ENCODE measurements around the gene LUZP2.

Gene LUZP2

DNA sequence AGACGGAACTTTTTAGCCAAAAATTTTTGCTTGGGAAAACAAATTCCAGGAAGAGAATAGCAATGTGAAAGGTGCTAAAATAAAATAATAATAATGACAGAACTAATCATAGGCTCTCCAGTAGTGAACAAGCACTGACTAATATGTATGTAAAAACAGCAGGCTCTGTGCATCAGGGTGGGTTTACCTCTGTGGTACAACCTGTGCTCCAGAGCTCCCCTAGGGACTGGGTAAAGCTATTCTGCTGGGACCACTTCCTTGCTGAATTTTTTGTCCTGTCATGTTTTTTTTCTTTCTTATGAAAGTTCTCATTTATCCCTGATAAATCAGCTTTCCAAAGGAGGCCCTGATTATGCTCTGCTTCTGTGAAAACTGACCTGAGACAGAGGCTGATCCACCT lies 18.8 kb downstream of the LUZP2 start:
- H3K27ac ChIP-seq (ENCODE audit: insufficient read depth in 1 of 2, low read depth in 1 of 2, low read length in 2 of 2, poor library complexity in 1 of 2, severe bottlenecking in 2 of 2): no peak overlapping the region
- no CpG with 5 or more reads among the region's 1 CpG for WGBS (ENCODE audit: insufficient coverage)
- H3K4me3 ChIP-seq (ENCODE audit: control insufficient read depth in 1 of 7, extremely low read depth in 1 of 7, insufficient read depth in 4 of 7, low read depth in 2 of 7, low read length in 6 of 7): no peak overlapping the region
- no peaks in the 10 kb centered on the region for H3K4me1 ChIP-seq (ENCODE audit: control extremely low read depth in 1 of 4, control insufficient read depth in 4 of 4, insufficient read depth in 4 of 4, low read length in 3 of 4)
- H3K9me3 ChIP-seq (ENCODE audit: control extremely low read depth in 1 of 5, control insufficient read depth in 4 of 5, insufficient read depth in 2 of 5, low read depth in 1 of 5, low read length in 4 of 5): no peaks in the 10 kb centered on the region
- ChIA-PET POLR2A (no interaction called here), CTCF (interaction anchor here (0.7 kb wide), 1 partner anchor 9 kb away, joined by 3 read pairs; no protein-coding TSS in a partner anchor)
- no peaks in the 10 kb centered on the region for H3K36me3 ChIP-seq (ENCODE audit: control insufficient read depth in 4 of 4, insufficient read depth in 4 of 4, low read length in 3 of 4)
- no peaks in the 10 kb centered on the region for H3K27me3 ChIP-seq (replicated peaks in 2 of 5; ENCODE audit: control insufficient read depth in 4 of 5, insufficient read depth in 5 of 5, low read length in 4 of 5)
- DNase-seq: no peak

DNA sequence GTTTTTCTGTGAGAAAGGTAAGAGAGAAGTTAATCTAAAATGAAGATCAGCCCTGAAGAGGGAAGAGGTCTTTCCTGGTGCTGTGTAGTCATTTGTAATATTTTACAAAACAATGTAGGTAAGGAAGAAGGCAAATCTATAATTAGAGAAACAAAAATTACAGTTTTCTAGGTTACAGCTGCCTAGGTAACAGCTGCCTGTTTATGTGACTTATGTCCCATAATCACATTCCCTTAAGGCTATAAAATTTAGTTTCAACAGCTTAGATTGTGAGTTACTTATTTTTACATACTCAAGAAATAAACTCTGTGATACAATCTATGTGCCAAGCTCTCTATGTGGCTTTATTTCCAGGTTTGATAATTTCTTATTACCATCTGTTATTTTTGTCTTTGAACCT lies 19.8 kb downstream of the LUZP2 start:
- no peaks in the 10 kb centered on the region for H3K27me3 ChIP-seq (replicated peaks in 2 of 5; ENCODE audit: control insufficient read depth in 4 of 5, insufficient read depth in 5 of 5, low read length in 4 of 5)
- no peaks in the 10 kb centered on the region for H3K4me1 ChIP-seq (ENCODE audit: control extremely low read depth in 1 of 4, control insufficient read depth in 4 of 4, insufficient read depth in 4 of 4, low read length in 3 of 4)
- no peak overlapping the region for H3K4me3 ChIP-seq (ENCODE audit: control insufficient read depth in 1 of 7, extremely low read depth in 1 of 7, insufficient read depth in 4 of 7, low read depth in 2 of 7, low read length in 6 of 7)
- no peaks in the 10 kb centered on the region for H3K36me3 ChIP-seq (ENCODE audit: control insufficient read depth in 4 of 4, insufficient read depth in 4 of 4, low read length in 3 of 4)
- DNase-seq: no peak
- H3K9me3 ChIP-seq (ENCODE audit: control extremely low read depth in 1 of 5, control insufficient read depth in 4 of 5, insufficient read depth in 2 of 5, low read depth in 1 of 5, low read length in 4 of 5): no peaks in the 10 kb centered on the region
- ChIA-PET POLR2A (no interaction called here), CTCF (no interaction called here)
- H3K27ac ChIP-seq (ENCODE audit: insufficient read depth in 1 of 2, low read depth in 1 of 2, low read length in 2 of 2, poor library complexity in 1 of 2, severe bottlenecking in 2 of 2): no peak overlapping the region

DNA sequence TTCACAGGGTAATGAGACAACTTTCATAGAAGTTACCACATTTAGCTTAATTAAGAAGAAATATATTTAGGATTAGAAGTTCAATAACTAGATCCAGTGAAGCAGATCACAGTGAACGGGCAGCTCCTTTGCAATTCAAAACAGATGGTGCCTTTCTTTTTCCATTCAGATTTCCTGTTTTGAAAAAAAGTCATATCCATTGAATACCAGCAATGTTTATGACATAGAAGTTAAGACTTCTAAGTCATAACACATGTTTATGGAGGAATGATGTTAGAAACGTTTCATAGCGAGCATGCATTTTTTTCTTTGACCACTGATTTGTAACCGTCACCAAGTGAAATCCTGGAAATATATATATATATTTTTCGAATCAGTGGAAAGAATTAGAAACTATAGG lies 24.7 kb downstream of the LUZP2 start:
- no CpG with 5 or more reads among the region's 5 CpGs for WGBS (ENCODE audit: insufficient coverage)
- ChIA-PET CTCF (interaction anchor here (0.6 kb wide), 1 partner anchor 9 kb away, joined by 3 read pairs; no protein-coding TSS in a partner anchor), POLR2A (no interaction called here)
- Histone ChIP-seq H3K27ac (ENCODE audit: insufficient read depth in 1 of 2, low read depth in 1 of 2, low read length in 2 of 2, poor library complexity in 1 of 2, severe bottlenecking in 2 of 2) (no peak overlapping the region), H3K4me3 (ENCODE audit: control insufficient read depth in 1 of 7, extremely low read depth in 1 of 7, insufficient read depth in 4 of 7, low read depth in 2 of 7, low read length in 6 of 7) (no peak overlapping the region), H3K4me1 (ENCODE audit: control extremely low read depth in 1 of 4, control insufficient read depth in 4 of 4, insufficient read depth in 4 of 4, low read length in 3 of 4) (no peaks in the 10 kb centered on the region), H3K36me3 (ENCODE audit: control insufficient read depth in 4 of 4, insufficient read depth in 4 of 4, low read length in 3 of 4) (no peaks in the 10 kb centered on the region), H3K9me3 (ENCODE audit: control extremely low read depth in 1 of 5, control insufficient read depth in 4 of 5, insufficient read depth in 2 of 5, low read depth in 1 of 5, low read length in 4 of 5) (no peaks in the 10 kb centered on the region), H3K27me3 (replicated peaks in 2 of 5; ENCODE audit: control insufficient read depth in 4 of 5, insufficient read depth in 5 of 5, low read length in 4 of 5) (no peaks in the 10 kb centered on the region)
- no peak for DNase-seq

DNA sequence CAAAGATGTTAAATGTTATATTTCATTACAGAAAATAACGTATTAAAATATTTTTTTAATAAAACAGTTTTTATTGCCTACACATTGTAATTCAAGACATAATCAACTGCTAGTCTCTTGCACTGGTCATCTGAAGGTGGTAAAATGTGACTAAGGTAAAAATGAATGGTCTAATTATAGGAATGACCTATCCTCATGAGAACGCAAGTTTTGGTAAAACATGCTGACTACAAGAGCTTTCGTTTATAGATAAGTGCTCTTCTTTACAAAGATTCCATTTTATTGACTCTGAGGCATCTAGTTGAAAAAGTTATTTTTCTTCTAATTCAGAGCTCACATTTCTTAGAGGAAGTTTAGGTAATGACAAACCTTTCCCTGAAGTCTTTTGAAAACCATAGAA lies 27.3 kb downstream of the LUZP2 start:
- ChIA-PET CTCF (no interaction called here), POLR2A (no interaction called here)
- WGBS (ENCODE audit: insufficient coverage): no CpG with 5 or more reads among the region's 3 CpGs
- H3K27me3 ChIP-seq (replicated peaks in 2 of 5; ENCODE audit: control insufficient read depth in 4 of 5, insufficient read depth in 5 of 5, low read length in 4 of 5): peaks cover 0 to 2% (median 0%) of the 10 kb centered on the region in 5 experiments
- H3K36me3 ChIP-seq (ENCODE audit: control insufficient read depth in 4 of 4, insufficient read depth in 4 of 4, low read length in 3 of 4): no peaks in the 10 kb centered on the region
- no peaks in the 10 kb centered on the region for H3K9me3 ChIP-seq (ENCODE audit: control extremely low read depth in 1 of 5, control insufficient read depth in 4 of 5, insufficient read depth in 2 of 5, low read depth in 1 of 5, low read length in 4 of 5)
- no peak for DNase-seq
- no peaks in the 10 kb centered on the region for H3K4me1 ChIP-seq (ENCODE audit: control extremely low read depth in 1 of 4, control insufficient read depth in 4 of 4, insufficient read depth in 4 of 4, low read length in 3 of 4)
- H3K27ac ChIP-seq (ENCODE audit: insufficient read depth in 1 of 2, low read depth in 1 of 2, low read length in 2 of 2, poor library complexity in 1 of 2, severe bottlenecking in 2 of 2): no peak overlapping the region
- no peak overlapping the region for H3K4me3 ChIP-seq (ENCODE audit: control insufficient read depth in 1 of 7, extremely low read depth in 1 of 7, insufficient read depth in 4 of 7, low read depth in 2 of 7, low read length in 6 of 7)

DNA sequence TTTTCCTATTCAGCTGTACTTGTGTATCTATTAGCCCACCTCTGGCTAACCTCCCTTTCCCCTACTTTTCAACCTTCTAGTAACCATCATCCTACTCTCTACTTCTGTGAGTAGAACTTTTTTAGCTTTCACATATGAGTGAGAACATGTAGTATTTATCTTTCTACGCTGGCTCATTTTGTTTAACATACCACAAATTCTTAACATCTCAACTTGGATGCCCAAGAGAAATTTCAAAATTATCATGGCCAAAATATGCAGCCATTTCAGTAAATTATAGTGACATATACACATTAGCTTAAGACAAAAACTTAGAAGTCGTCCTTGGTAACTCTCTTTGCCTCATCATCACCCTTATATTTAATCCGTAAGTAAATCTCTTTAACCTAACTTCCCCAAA lies 34.7 kb downstream of the LUZP2 start:
- no peak for DNase-seq
- H3K4me3 ChIP-seq (ENCODE audit: control insufficient read depth in 1 of 7, extremely low read depth in 1 of 7, insufficient read depth in 4 of 7, low read depth in 2 of 7, low read length in 6 of 7): no peak overlapping the region
- ChIA-PET CTCF (no interaction called here), POLR2A (no interaction called here)
- H3K9me3 ChIP-seq (ENCODE audit: control extremely low read depth in 1 of 5, control insufficient read depth in 4 of 5, insufficient read depth in 2 of 5, low read depth in 1 of 5, low read length in 4 of 5): no peaks in the 10 kb centered on the region
- 83% methylated on average over 1 of the region's 3 CpGs for WGBS (ENCODE audit: insufficient coverage)
- no peaks in the 10 kb centered on the region for H3K4me1 ChIP-seq (ENCODE audit: control extremely low read depth in 1 of 4, control insufficient read depth in 4 of 4, insufficient read depth in 4 of 4, low read length in 3 of 4)
- H3K36me3 ChIP-seq (ENCODE audit: control insufficient read depth in 4 of 4, insufficient read depth in 4 of 4, low read length in 3 of 4): no peaks in the 10 kb centered on the region
- peaks cover 0 to 2% (median 0%) of the 10 kb centered on the region in 5 experiments for H3K27me3 ChIP-seq (replicated peaks in 2 of 5; ENCODE audit: control insufficient read depth in 4 of 5, insufficient read depth in 5 of 5, low read length in 4 of 5)
- no peak overlapping the region for H3K27ac ChIP-seq (ENCODE audit: insufficient read depth in 1 of 2, low read depth in 1 of 2, low read length in 2 of 2, poor library complexity in 1 of 2, severe bottlenecking in 2 of 2)

- POLR2A ChIA-PET: no interaction called here
- Histone ChIP-seq H3K27me3 (replicated peaks in 2 of 5; ENCODE audit: control insufficient read depth in 4 of 5, insufficient read depth in 5 of 5, low read length in 4 of 5) (no peaks in the 10 kb centered on the region), H3K27ac (ENCODE audit: insufficient read depth in 1 of 2, low read depth in 1 of 2, low read length in 2 of 2, poor library complexity in 1 of 2, severe bottlenecking in 2 of 2) (no peak overlapping the region), H3K4me3 (ENCODE audit: control insufficient read depth in 1 of 7, extremely low read depth in 1 of 7, insufficient read depth in 4 of 7, low read depth in 2 of 7, low read length in 6 of 7) (no peak overlapping the region), H3K36me3 (ENCODE audit: control insufficient read depth in 4 of 4, insufficient read depth in 4 of 4, low read length in 3 of 4) (no peaks in the 10 kb centered on the region), H3K9me3 (ENCODE audit: control extremely low read depth in 1 of 5, control insufficient read depth in 4 of 5, insufficient read depth in 2 of 5, low read depth in 1 of 5, low read length in 4 of 5) (no peaks in the 10 kb centered on the region), H3K4me1 (ENCODE audit: control extremely low read depth in 1 of 4, control insufficient read depth in 4 of 4, insufficient read depth in 4 of 4, low read length in 3 of 4) (no peaks in the 10 kb centered on the region)
- 93% methylated on average over 3 of the region's 3 CpGs for WGBS (ENCODE audit: insufficient coverage)
- CTCF ChIA-PET: no interaction called here
- no peak for DNase-seq
Measured at GRCh38 chr11:24543771-24544170, 46.9 kb downstream of the LUZP2 start.

DNA sequence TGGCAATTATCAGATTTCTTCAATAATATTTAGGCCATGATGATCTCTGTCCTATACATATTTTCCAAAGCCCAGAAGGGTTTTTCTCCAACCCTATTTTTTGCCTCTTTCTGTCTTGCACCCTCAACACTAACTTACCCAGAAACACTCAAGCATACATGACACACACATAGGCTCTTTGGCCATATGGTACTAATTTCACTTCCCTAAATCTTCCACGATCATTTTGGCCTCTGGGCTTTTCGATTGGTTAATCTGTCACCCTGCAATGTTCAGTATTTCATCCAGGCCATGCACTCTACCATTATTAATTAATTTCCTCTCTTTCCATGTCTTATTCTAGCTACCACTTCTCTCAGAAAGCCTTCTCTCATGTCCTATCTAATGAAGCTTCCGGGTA lies 59.8 kb downstream of the LUZP2 start:
- H3K4me3 ChIP-seq (ENCODE audit: control insufficient read depth in 1 of 7, extremely low read depth in 1 of 7, insufficient read depth in 4 of 7, low read depth in 2 of 7, low read length in 6 of 7): no peak overlapping the region
- CTCF ChIA-PET: interaction anchor here (0.6 kb wide), 1 partner anchor 15 kb away, joined by 3 read pairs; no protein-coding TSS in a partner anchor
- H3K36me3 ChIP-seq (ENCODE audit: control insufficient read depth in 4 of 4, insufficient read depth in 4 of 4, low read length in 3 of 4): no peaks in the 10 kb centered on the region
- no peaks in the 10 kb centered on the region for H3K9me3 ChIP-seq (ENCODE audit: control extremely low read depth in 1 of 5, control insufficient read depth in 4 of 5, insufficient read depth in 2 of 5, low read depth in 1 of 5, low read length in 4 of 5)
- no peak for DNase-seq
- POLR2A ChIA-PET: no interaction called here
- 90% methylated on average over 2 of the region's 3 CpGs for WGBS (ENCODE audit: insufficient coverage)
- no peaks in the 10 kb centered on the region for H3K4me1 ChIP-seq (ENCODE audit: control extremely low read depth in 1 of 4, control insufficient read depth in 4 of 4, insufficient read depth in 4 of 4, low read length in 3 of 4)
- no peak overlapping the region for H3K27ac ChIP-seq (ENCODE audit: insufficient read depth in 1 of 2, low read depth in 1 of 2, low read length in 2 of 2, poor library complexity in 1 of 2, severe bottlenecking in 2 of 2)
- H3K27me3 ChIP-seq (replicated peaks in 2 of 5; ENCODE audit: control insufficient read depth in 4 of 5, insufficient read depth in 5 of 5, low read length in 4 of 5): no peaks in the 10 kb centered on the region

DNA sequence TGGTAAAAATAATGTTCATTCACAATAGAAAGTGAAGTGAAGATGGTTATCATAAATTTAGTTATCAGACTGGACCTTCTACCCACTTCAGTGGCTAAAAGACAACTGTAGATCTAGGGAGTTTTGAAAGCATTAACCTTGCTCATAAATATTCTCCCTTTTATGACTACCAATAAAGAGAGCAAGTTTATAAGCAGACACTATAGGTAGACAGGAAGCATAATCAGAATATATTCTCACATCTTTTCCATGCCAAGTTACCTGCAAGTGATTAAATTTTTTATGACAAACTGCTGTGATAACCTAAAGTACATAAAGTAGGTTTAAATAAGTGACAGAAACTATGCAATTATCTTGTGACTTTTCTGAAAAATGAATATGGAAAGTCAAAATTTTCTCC lies 62.5 kb downstream of the LUZP2 start:
- Histone ChIP-seq H3K9me3 (ENCODE audit: control extremely low read depth in 1 of 5, control insufficient read depth in 4 of 5, insufficient read depth in 2 of 5, low read depth in 1 of 5, low read length in 4 of 5) (no peaks in the 10 kb centered on the region), H3K4me3 (ENCODE audit: control insufficient read depth in 1 of 7, extremely low read depth in 1 of 7, insufficient read depth in 4 of 7, low read depth in 2 of 7, low read length in 6 of 7) (no peak overlapping the region), H3K4me1 (ENCODE audit: control extremely low read depth in 1 of 4, control insufficient read depth in 4 of 4, insufficient read depth in 4 of 4, low read length in 3 of 4) (no peaks in the 10 kb centered on the region), H3K27me3 (replicated peaks in 2 of 5; ENCODE audit: control insufficient read depth in 4 of 5, insufficient read depth in 5 of 5, low read length in 4 of 5) (no peaks in the 10 kb centered on the region), H3K36me3 (ENCODE audit: control insufficient read depth in 4 of 4, insufficient read depth in 4 of 4, low read length in 3 of 4) (no peaks in the 10 kb centered on the region), H3K27ac (ENCODE audit: insufficient read depth in 1 of 2, low read depth in 1 of 2, low read length in 2 of 2, poor library complexity in 1 of 2, severe bottlenecking in 2 of 2) (no peak overlapping the region)
- CTCF ChIA-PET: no interaction called here
- POLR2A ChIA-PET: no interaction called here
- DNase-seq: no peak

All from common myeloid progenitor, CD34-positive (primary cell).